HUES48 (cell line): ENCODE data around the gene PRKG2.

ENCODE experiments used
- H3K27ac ChIP-seq: one replicate; pipeline ENCODE4 v1.7.0; 2013; ENCODE audit warnings: low read depth, low read length, inconsistent platforms
- H3K27me3 ChIP-seq: 2 replicates; pipeline ENCODE4 v1.6.1; 2013; ENCODE audit warnings: mild to moderate bottlenecking, low read length; ENCODE audit not compliant: control insufficient read depth, insufficient read depth
- H3K36me3 ChIP-seq: 2 replicates; pipeline ENCODE4 v1.6.1; 2013; ENCODE audit warnings: low read length; ENCODE audit not compliant: control insufficient read depth, insufficient read depth
- H3K4me1 ChIP-seq: 2 replicates; pipeline ENCODE4 v1.6.1; 2013; ENCODE audit warnings: mild to moderate bottlenecking, low read length; ENCODE audit not compliant: control insufficient read depth, insufficient read depth
- H3K4me3 ChIP-seq: 2 replicates; pipeline ENCODE4 v1.5.1; 2013; ENCODE audit warnings: mild to moderate bottlenecking, low read depth, low read length
- H3K9ac ChIP-seq: 2 replicates; pipeline ENCODE4 v1.6.1; 2013; ENCODE audit warnings: mild to moderate bottlenecking, low read depth, low read length, moderate library complexity
- H3K9me3 ChIP-seq: 2 replicates; pipeline ENCODE4 v1.6.1; 2013; ENCODE audit warnings: low read length; ENCODE audit not compliant: control insufficient read depth, insufficient read depth

The PRKG2 gene

GRCh38 chr4:81058621-81059020, 156.4 kb downstream of the PRKG2 start:
- no peak overlapping the region for H3K4me3 ChIP-seq
- H3K36me3 ChIP-seq: no peaks in the 10 kb centered on the region
- H3K27ac ChIP-seq: no peak overlapping the region

GRCh38 chr4:81052119-81053068, 162.6 kb downstream of the PRKG2 start:
- Histone ChIP-seq H3K9ac (no peak overlapping the region), H3K27me3 (no peaks in the 10 kb centered on the region), H3K27ac (no peak overlapping the region), H3K4me1 (peaks cover 4% of the 10 kb centered on the region; the same call in 1 of the 2 replicates), H3K36me3 (no peaks in the 10 kb centered on the region), H3K9me3 (no peaks in the 10 kb centered on the region), H3K4me3 (no peak overlapping the region)

More at GRCh38 chr4:81058621-81059020, 156.4 kb downstream of the PRKG2 start:
- Histone ChIP-seq H3K4me1 (no peaks in the 10 kb centered on the region; the same call in 1 of the 2 replicates), H3K9ac (no peak overlapping the region), H3K27me3 (no peaks in the 10 kb centered on the region), H3K9me3 (no peaks in the 10 kb centered on the region)

- Histone ChIP-seq H3K4me3 (no peak overlapping the region), H3K4me1 (peaks cover 4% of the 10 kb centered on the region; the same call in 1 of the 2 replicates), H3K9me3 (no peaks in the 10 kb centered on the region), H3K27me3 (no peaks in the 10 kb centered on the region), H3K36me3 (no peaks in the 10 kb centered on the region), H3K27ac (no peak overlapping the region), H3K9ac (no peak overlapping the region)
Measured at GRCh38 chr4:81049907-81050306, 165.1 kb downstream of the PRKG2 start.

- no peaks in the 10 kb centered on the region for H3K27me3 ChIP-seq
- no peak overlapping the region for H3K9ac ChIP-seq
- no peak overlapping the region for H3K27ac ChIP-seq
- no peaks in the 10 kb centered on the region for H3K36me3 ChIP-seq
- H3K4me3 ChIP-seq: no peak overlapping the region
- peaks cover 4% of the 10 kb centered on the region; the same call in 1 of the 2 replicates for H3K4me1 ChIP-seq
- H3K9me3 ChIP-seq: no peaks in the 10 kb centered on the region
Measured at GRCh38 chr4:81049330-81049729, 165.7 kb downstream of the PRKG2 start.

GRCh38 chr4:81042578-81043365, 172.2 kb downstream of the PRKG2 start:
- Histone ChIP-seq H3K4me1 (peaks cover 6% of the 10 kb centered on the region; the same call in 1 of the 2 replicates), H3K27ac (no peak overlapping the region), H3K9me3 (no peaks in the 10 kb centered on the region), H3K36me3 (no peaks in the 10 kb centered on the region), H3K4me3 (no peak overlapping the region), H3K9ac (no peak overlapping the region), H3K27me3 (no peaks in the 10 kb centered on the region)

GRCh38 chr4:81040012-81040659, 174.9 kb downstream of the PRKG2 start:
- H3K9me3 ChIP-seq: no peaks in the 10 kb centered on the region
- peaks cover 6% of the 10 kb centered on the region; the same call in 1 of the 2 replicates for H3K4me1 ChIP-seq
- H3K27me3 ChIP-seq: no peaks in the 10 kb centered on the region
- H3K36me3 ChIP-seq: no peaks in the 10 kb centered on the region
- H3K27ac ChIP-seq: no peak overlapping the region
- no peak overlapping the region for H3K9ac ChIP-seq
- no peak overlapping the region for H3K4me3 ChIP-seq

GRCh38 chr4:81039351-81039972, 175.6 kb downstream of the PRKG2 start:
- Histone ChIP-seq H3K36me3 (no peaks in the 10 kb centered on the region), H3K9me3 (no peaks in the 10 kb centered on the region), H3K27me3 (peaks cover 5% of the 10 kb centered on the region; the same call in 1 of the 2 replicates), H3K4me1 (peaks cover 6% of the 10 kb centered on the region; the same call in 1 of the 2 replicates), H3K9ac (no peak overlapping the region), H3K27ac (no peak overlapping the region), H3K4me3 (no peak overlapping the region)

- no peaks in the 10 kb centered on the region for H3K36me3 ChIP-seq
- peaks cover 6% of the 10 kb centered on the region; the same call in 1 of the 2 replicates for H3K4me1 ChIP-seq
- H3K4me3 ChIP-seq: no peak overlapping the region
- H3K9me3 ChIP-seq: no peaks in the 10 kb centered on the region
- no peak overlapping the region for H3K9ac ChIP-seq
- H3K27me3 ChIP-seq: peaks cover 12% of the 10 kb centered on the region
- H3K27ac ChIP-seq: no peak overlapping the region
Measured at GRCh38 chr4:81038636-81039350, 176.2 kb downstream of the PRKG2 start.
